DMS114 treated with DMSO at 0.1 percent for 48 hours (cell line): ENCODE data around the gene USP32.
"Not testable (repeated sequence)": the region's sequence is repeated elsewhere in the genome, so short reads cannot be mapped to it uniquely, and the experiment has no call there.

ENCODE experiments used
- DNase-seq: peaks from one replicate; lab custom pipeline; 2025; ENCODE audit not compliant: unreplicated experiment; lab: John Stamatoyannopoulos, UW

The USP32 gene

DNA sequence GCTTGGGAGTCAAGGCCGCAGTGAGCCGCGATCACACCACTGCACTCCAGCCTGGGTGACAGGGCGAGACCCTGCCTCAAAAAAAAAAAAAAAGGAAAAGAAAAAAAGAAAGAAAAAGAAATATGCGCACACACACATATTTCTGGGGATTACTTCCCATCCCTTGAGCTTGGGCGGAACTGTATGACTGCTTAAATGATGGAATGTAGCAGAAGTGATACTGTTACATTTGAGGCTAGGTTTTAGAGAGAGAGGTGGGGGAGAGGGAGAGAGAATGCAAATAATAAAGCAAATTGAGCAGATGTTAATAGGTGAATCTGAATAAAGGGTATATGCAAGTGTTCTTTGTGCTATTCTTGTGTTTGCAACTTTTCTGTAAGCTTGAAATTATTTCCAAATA is 12.0 kb upstream of the USP32 start:
- no peak for DNase-seq

- no peak for DNase-seq
Observed at GRCh38 chr17:60403523-60403810, 11.5 kb upstream of the USP32 start.

- no peak for DNase-seq
Observed at GRCh38 chr17:60401819-60402218, 9.9 kb upstream of the USP32 start.

DNA sequence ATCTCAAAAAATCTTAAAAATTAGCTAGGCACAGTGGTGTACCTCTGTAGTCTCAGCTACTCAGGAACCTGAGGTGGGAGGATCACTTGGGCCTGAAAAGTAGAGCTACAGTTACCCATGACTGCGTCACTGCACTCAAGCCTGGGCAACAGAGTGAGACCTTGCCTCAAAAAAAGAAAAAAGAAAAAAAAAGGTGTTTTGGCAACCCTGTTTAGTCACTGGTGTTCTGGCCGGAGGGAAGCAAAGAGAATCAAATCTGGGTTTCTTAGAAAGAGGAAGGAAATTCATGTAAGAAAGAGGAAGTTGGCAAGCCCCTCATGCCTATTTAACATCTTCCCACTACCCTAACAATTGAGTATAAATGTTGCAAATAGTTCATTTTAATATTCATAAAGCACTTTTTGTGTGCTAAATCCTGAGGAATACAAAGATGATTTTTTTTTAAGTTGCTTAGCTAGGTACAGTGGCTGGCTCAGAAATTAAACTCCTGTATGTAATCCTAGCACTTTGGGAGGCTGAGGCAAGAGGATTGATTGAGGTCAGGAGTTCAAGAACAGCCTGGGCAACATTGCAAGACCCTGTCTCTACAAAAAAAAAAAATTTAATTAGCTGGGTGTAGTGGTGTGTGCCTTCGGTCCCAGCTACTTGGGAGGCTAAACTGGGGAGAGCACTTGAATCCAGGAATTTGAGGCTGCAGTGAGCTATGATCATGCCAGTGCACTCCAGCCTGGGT is 6.5 kb upstream of the USP32 start:
- no peak for DNase-seq

- no peak for DNase-seq
Observed at GRCh38 chr17:60396412-60396811, 4.5 kb upstream of the USP32 start.

DNA sequence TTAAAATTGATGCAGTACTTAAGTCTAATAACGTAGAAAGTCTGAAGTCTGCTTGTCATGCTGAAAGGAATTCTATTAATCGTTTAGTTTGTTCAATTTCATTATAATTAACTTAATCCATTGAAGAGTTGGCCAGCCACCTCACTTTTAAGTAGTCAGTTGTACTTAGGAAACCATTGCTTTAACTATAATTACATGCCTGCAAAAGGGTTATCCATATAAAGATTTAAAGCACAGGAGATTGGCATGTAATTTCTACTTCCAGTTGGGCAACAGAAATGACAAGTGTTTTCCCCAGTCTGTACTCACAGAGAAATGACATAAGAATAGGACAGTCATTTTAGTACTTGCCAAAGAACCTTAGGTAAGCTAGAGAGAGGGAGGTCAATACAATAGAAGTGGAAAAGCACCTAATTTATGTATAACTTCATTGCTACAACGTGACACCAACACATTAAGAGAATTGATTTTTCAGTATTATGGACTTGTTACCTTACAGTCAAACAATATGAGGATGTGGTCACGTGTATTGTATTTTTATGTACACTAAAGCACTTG is 3.7 kb upstream of the USP32 start:
- no peak for DNase-seq

GRCh38 chr17:60393840-60394723 is 2.1 kb upstream of the USP32 start:
- DNase-seq: no peak

- no peak for DNase-seq
Observed at GRCh38 chr17:60392845-60393702, 1.1 kb upstream of the USP32 start.

GRCh38 chr17:60391471-60392041 is 377 bp downstream of the USP32 start:
- no peak for DNase-seq

- DNase-seq: peak; percentile 40
Observed at GRCh38 chr17:60390925-60391470, 935 bp downstream of the USP32 start.

DNA sequence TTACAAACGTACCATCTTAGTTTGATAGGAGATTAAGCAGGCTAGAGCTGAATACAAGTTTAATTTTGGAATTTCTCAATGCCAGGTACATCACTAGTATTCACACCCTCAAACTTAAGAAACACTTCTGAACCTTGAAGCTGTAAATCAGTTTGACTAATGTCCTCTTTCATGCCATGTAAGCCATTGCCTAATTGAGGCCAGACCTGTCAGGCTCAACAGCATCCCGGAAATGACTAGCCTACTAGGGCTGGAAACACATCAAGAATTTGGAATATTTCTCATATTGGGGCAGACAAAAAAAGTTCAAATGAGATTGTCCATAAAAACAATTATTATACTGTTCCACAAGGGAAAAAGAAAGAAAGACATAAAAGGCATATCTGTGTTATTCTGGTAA is 1.7 kb downstream of the USP32 start:
- DNase-seq: no peak

GRCh38 chr17:60388742-60389141 is 3.2 kb downstream of the USP32 start:
- no peak for DNase-seq

DNA sequence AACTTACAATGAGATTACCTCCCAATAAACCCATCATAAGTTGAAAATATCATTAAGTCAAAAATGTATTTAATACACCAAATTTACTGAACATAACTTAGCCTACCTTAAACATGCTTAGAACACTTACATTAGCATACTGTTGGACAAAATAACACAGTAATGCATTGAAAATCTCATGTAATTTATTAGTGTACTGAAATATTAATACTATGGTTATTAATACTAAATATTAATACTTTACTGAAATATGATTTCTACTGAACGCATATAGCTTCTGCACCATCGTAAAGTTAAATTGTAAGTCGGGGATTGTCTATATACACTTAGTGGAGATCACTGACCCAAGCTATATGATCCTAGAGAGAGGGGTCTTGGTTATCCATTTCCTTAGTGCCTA is 4.3 kb downstream of the USP32 start:
- DNase-seq: no peak

GRCh38 chr17:60386147-60387058 is 5.5 kb downstream of the USP32 start:
- DNase-seq: no peak

DNA sequence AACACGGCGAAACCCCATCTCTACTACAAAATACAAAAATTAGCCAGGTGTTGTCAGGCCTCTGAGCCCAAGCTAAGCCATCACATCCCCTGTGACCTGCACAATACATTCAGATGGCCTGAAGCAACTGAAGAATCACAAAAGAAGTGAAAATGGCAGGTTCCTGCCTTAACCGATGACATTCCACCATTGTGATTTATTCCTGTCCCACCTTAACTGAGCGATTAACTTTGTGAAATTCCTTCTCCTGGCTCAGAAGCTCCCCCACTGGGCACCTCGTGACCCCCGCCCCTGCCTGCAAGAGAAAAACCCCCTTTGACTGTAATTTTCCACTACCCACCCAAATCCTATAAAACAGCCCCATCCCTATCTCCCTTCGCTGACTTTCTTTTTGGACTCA is 7.0 kb downstream of the USP32 start:
- DNase-seq: not testable (repeated sequence)

DNA sequence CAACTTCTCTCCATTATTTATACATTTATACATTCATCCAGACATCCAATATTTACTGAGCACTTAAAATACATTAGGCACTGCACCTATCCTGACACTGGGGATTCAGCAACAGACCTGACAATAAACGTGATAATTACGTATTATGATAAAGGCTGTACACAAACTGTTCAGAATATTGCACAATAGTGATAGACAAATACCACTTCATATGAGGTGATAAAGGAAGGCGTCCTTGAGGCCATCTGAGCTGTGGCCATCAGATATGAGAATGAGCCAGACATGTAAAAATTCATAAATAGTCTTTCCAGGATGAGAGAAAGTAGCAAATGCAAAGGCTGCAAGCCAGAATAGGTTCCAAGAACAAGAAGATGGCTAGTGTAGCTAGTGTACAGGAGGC is 8.6 kb downstream of the USP32 start:
- no peak for DNase-seq

DNA sequence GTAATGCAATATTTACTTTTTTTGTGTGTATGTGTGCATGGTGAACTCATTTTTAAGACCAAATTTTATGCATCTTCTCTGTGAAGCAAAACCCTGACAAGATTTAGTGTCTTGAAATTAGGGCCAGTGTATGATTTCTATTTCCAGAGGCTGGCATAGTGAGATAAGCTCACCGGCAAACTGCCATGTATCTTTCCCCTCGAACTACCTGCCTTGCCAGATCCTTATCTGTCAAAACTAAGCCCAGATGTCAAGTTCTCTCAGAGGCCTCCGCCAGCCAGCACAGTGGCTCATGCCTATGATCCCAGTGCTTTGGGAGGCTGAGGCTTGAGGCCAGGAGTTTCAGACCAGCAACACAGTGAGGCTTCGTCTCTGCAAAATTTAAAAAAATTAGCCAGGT is 10.0 kb downstream of the USP32 start:
- DNase-seq: no peak

DNA sequence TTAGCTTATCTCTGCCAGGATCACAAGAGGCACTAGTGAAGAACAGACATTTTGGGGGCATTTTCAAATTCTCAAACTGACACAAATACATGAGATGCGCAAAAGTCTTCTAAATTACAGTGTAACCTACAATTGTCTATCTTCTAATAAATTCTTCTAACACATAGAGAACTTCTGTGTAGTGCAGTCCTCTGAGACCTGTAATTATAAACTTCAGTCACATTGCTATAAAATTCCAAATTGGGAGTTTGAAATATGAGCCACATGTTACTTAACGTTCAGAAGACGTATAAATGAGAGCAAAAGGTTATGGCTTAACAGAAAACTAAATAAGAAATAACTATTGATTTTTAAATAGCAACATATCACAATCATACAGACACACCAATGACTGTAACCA is 12.5 kb downstream of the USP32 start:
- not testable (repeated sequence) for DNase-seq

DNA sequence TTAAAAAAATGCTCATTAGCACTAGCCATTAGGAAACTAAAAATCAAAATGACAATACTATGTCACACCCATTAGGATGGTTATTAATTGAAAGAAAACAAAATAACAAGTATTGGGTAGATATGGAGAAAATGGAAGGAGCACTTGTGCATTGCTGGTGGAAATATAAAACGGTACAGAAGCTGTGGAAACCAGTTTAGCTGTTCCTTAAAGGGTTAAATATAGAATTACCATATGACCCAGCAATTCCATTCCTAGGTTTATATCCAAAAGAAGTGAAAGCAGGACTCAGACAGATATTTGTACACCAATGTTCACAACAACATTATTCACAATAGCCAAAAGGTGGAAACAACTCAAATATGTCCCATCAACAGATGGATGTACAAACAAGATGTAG is 13.7 kb downstream of the USP32 start:
- DNase-seq: not testable (repeated sequence)
